ENCODE data around the gene MT1F.
A peak's percentile ranks its signal among the peaks of the same experiment; 100 is the strongest.

MT1F gene

GRCh38 chr16:56625943-56626654 lies 31.7 kb upstream of the MT1F start:
- DNase-seq (ENCODE audit: low read depth), result peak; percentile 82

- DNase-seq (ENCODE audit: low read depth), result no peak
These were observed 31.1 kb upstream of the MT1F start for GRCh38 chr16:56626685-56627084.

GRCh38 chr16:56628486-56629350 lies 29.0 kb upstream of the MT1F start:
- peak; percentile 40 for DNase-seq (ENCODE audit: low read depth)

- no peak for DNase-seq (ENCODE audit: low read depth)
These were observed 28.2 kb upstream of the MT1F start for GRCh38 chr16:56629531-56629930.

GRCh38 chr16:56630134-56630533 lies 27.6 kb upstream of the MT1F start:
- DNase-seq (ENCODE audit: low read depth), result no peak

GRCh38 chr16:56631197-56631596 lies 26.6 kb upstream of the MT1F start:
- no peak for DNase-seq (ENCODE audit: low read depth)

- DNase-seq (ENCODE audit: low read depth), result peak; percentile 19
These were observed 26.0 kb upstream of the MT1F start for GRCh38 chr16:56631832-56632155.

GRCh38 chr16:56632156-56632847 lies 25.5 kb upstream of the MT1F start, which contains the start of gene MT1M:
TSS of gene MT1M (plus strand) at chr16:56632659. CDS start at chr16:56632732, 73 bp downstream.
- peak; percentile 40 for DNase-seq (ENCODE audit: low read depth)

GRCh38 chr16:56632848-56633365 lies 24.9 kb upstream of the MT1F start:
- DNase-seq (ENCODE audit: low read depth), result no peak

GRCh38 chr16:56633535-56633934 lies 24.2 kb upstream of the MT1F start:
- DNase-seq (ENCODE audit: low read depth), result no peak

- no peak for DNase-seq (ENCODE audit: low read depth)
These were observed 22.9 kb upstream of the MT1F start for GRCh38 chr16:56634715-56635440.

- no peak for DNase-seq (ENCODE audit: low read depth)
These were observed 22.3 kb upstream of the MT1F start for GRCh38 chr16:56635441-56635967.

- DNase-seq (ENCODE audit: low read depth), result no peak
These were observed 20.9 kb upstream of the MT1F start for GRCh38 chr16:56636616-56637413.

- DNase-seq (ENCODE audit: low read depth), result peak; percentile 45
These were observed 19.7 kb upstream of the MT1F start, which contains the start of gene MT1A for GRCh38 chr16:56637814-56638750. TSS of gene MT1A (plus strand) at chr16:56638666. CDS start at chr16:56638739, 73 bp downstream.

- no peak for DNase-seq (ENCODE audit: low read depth)
These were observed 18.7 kb upstream of the MT1F start for GRCh38 chr16:56639045-56639444.

GRCh38 chr16:56640076-56640475 lies 17.7 kb upstream of the MT1F start:
- no peak for DNase-seq (ENCODE audit: low read depth)

- DNase-seq (ENCODE audit: low read depth), result no peak
These were observed 16.6 kb upstream of the MT1F start for GRCh38 chr16:56641166-56641565.

- peak; percentile 71 for DNase-seq (ENCODE audit: low read depth)
These were observed 14.5 kb upstream of the MT1F start for GRCh38 chr16:56643080-56643778.

- no peak for DNase-seq (ENCODE audit: low read depth)
These were observed 13.9 kb upstream of the MT1F start for GRCh38 chr16:56643833-56644232.
